LNCAP (cell line): ENCODE data around the gene FMNL2.

Source experiments
- TF ChIP-seq, protein P1 (sequence below): fragments of 450-650 bp; IDR thresholded peaks from 2 replicates; pipeline ENCODE4 v1.5.1; 2017; ENCODE audit warnings: mild to moderate bottlenecking

FMNL2 gene

DNA sequence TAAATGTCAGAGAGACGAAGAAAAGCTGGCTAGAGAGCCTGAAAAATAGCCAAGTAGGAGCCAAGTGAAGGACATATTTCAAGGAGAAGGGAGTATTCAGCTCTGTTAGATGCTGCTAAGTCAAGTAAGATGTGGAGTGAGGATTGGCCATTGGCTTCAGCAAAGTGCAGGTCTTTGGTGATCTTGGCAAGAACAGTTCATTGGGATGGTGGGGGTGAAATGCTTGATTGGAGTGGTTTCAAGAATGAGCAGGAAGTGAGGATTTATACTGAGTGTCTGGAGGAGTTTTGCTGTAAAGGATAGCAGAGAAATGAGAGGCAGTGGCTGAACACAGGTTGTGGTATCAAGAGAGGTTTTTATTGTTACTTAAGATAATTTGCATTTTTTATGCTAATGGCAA is 242.6 kb downstream of the FMNL2 start:
- TF ChIP-seq, protein P1, sequence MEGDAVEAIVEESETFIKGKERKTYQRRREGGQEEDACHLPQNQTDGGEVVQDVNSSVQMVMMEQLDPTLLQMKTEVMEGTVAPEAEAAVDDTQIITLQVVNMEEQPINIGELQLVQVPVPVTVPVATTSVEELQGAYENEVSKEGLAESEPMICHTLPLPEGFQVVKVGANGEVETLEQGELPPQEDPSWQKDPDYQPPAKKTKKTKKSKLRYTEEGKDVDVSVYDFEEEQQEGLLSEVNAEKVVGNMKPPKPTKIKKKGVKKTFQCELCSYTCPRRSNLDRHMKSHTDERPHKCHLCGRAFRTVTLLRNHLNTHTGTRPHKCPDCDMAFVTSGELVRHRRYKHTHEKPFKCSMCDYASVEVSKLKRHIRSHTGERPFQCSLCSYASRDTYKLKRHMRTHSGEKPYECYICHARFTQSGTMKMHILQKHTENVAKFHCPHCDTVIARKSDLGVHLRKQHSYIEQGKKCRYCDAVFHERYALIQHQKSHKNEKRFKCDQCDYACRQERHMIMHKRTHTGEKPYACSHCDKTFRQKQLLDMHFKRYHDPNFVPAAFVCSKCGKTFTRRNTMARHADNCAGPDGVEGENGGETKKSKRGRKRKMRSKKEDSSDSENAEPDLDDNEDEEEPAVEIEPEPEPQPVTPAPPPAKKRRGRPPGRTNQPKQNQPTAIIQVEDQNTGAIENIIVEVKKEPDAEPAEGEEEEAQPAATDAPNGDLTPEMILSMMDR, result no peak

DNA sequence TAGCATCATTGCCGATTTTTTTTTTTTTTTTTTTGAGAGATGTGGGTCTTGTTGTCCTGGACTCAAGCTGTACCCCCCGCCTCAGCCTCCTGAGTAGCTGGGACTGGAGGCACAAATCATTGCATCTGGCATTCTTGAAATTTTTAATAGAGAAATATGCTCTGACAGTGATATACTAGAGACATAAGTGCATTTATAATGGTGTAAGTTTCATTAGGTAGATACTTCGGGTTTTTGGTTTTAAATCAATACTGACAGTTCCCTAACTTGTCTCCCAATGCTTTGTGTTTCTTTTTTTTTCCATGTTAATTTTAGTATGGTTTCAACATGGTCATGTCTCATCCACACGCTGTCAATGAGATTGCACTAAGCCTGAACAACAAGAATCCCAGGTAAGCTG is 243.6 kb downstream of the FMNL2 start:
- TF ChIP-seq, protein P1, result no peak

DNA sequence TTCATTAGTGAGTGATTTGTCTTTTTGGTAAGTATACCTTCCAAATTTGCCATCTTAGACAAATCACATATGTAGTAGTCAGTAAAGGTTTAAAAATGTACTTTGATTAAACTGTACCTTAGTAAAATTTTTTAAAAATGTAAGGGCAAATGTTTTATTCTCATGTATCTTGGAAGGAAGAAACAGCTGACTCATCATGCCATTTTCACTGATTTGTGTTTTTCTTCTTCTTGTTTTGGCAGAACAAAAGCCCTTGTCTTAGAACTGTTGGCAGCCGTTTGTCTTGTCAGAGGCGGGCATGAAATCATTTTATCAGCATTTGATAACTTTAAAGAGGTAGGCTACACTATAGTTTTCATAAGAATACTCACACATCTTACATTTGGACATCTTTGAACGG is 245.7 kb downstream of the FMNL2 start:
- TF ChIP-seq, protein P1, result no peak

DNA sequence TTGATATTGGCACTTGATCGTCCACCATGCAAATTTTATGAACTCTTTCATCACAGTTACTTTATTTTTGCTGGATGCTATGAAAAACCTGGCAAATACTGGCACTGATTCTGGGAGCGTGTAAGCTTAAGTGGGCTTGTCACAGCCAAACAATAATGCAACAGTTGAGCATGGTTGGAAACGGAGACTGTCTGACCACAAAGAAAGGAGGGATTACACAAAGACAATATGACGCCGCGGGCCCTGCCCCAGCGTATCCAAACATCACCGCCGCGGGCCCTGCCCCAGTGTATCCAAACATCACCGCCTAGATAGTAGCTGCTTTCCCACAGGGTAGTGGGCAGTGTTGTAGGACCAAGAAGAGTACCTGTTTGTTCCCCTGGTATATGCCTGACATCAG is 246.4 kb downstream of the FMNL2 start:
- TF ChIP-seq, protein P1, result no peak

DNA sequence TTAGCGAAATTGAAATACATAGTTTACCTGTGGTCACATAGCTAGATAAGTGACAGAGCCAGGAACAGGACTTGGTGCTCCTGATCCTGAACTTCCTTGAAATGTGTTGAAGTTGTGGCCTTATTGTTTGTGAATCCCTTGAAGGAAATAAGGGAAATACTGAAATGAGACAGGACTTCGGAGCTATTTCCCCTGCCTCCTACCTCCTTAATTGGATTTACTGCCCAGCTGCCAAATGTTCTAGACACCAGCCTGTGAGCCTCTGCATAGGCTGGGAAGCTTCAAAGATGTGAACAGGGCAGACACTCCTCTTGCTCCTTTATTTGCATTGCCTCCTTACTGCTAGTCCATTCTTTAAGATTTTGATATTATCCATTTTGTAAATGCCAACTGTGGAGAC is 247.1 kb downstream of the FMNL2 start:
- TF ChIP-seq, protein P1, result no peak

DNA sequence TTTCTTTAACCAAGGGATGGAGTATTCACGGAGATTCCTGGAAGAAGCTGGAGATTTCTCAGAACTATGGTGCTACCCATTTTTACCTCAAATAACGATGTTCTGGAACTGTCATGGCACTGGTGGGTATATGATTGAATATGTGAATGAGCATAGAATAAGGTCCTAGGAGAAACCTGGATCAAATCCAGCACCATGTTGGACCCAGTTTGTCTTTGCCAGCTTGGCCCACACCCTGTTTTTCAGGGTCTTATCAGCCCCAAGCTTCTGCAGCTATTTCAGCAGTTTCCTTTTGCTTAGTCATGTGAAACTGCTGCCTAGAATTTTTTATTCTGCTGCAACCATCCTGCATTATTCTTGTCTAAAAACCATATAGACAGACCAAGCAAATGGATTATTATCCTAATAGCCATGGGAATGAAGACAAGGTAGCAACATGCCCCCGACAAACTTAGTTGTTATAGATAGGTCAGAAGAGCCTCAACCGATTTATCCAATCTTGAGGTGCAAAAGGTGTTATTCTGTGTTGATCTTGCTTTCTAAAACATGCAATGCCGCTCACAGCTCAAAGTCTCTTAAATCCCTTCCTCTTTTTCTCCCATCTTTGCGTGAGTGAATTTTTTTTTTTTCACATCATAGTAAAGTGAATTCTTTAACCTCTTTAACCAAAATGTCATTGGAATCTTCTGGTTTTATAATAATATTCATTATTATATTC is 248.7 kb downstream of the FMNL2 start:
- TF ChIP-seq, protein P1, result no peak

DNA sequence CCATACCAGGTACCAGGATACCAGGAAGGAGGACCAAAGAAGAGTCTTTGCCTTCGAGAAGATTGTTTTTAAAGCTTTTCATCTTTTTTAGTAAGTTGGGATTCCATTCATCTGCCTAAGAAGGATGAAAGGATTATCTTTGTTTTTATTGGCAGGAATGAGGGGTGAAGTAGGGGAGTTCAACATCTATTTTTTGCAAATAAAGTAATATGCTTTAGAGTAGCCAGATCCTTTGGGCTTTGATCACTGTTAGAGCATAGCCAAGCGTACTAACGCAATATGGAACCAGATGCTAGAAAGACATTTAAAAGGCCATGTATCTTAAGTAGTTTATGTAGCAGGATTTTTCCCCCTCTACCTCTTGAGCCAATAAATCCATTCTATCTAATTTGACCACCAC is 249.3 kb downstream of the FMNL2 start:
- TF ChIP-seq, protein P1, result no peak
